WTC11 (cell line): ENCODE data around the gene LRIF1. TPM values are rescaled to one million over a fixed set of nuclear protein-coding genes. Genes with fewer than 3 reads are reported as not detected.

ENCODE experiments used
- ATAC-seq: fragments of 200-7000 bp; cut with Tn5 transposase; 2 replicates; pipeline ENCODE4 v1.10.0; 2021; ENCODE audit warnings: mild to moderate bottlenecking, moderate library complexity
- CTCF ChIA-PET: fragments of 300-600 bp; sonication (Branson Sonifier 250); formaldehyde crosslinking; loops from one replicate; lab custom pipeline; 2021; ENCODE audit warnings: antibody characterized with exemption; lab: Charles Lee
- POLR2A ChIA-PET: fragments of 350-600 bp; sonication (Branson Sonifier 250); formaldehyde crosslinking; loops from one replicate; lab custom pipeline; 2021; ENCODE audit warnings: antibody characterized with exemption; lab: Charles Lee
- DNase-seq: peaks from one replicate; pipeline ENCODE4 v3.0.0; 2021; ENCODE audit warnings: low spot score
- H3K27ac Mint-ChIP-seq: 2 replicates; pipeline ENCODE4 v1.8.0; 2021; ENCODE audit warnings: mixed read lengths
- H3K27me3 Mint-ChIP-seq: 2 replicates; pipeline ENCODE4 v1.8.0; 2021; ENCODE audit warnings: low read depth, mild to moderate bottlenecking, moderate library complexity, mixed read lengths
- H3K36me3 Mint-ChIP-seq: 2 replicates; pipeline ENCODE4 v1.8.0; 2021; ENCODE audit warnings: mixed read lengths
- H3K4me1 Mint-ChIP-seq: 2 replicates; pipeline ENCODE4 v1.8.0; 2022; ENCODE audit warnings: mixed read lengths
- H3K4me3 Mint-ChIP-seq: 2 replicates; pipeline ENCODE4 v1.8.0; 2021; ENCODE audit warnings: mild to moderate bottlenecking, moderate library complexity, mixed read lengths
- H3K9me3 Mint-ChIP-seq: 2 replicates; pipeline ENCODE4 v1.8.0; 2021; ENCODE audit warnings: mixed read lengths
- ATF2 ChIP-seq: sonication (generic); formaldehyde crosslinking; IDR thresholded peaks from 2 replicates; pipeline ENCODE4 v1.8.1; 2022; ENCODE audit warnings: low read depth, missing genetic modification reagents, borderline replicate concordance
- E2F4 ChIP-seq: sonication (generic); formaldehyde crosslinking; IDR thresholded peaks from 2 replicates; pipeline ENCODE4 v1.8.1; 2022; ENCODE audit warnings: low read depth, mild to moderate bottlenecking, moderate library complexity, missing genetic modification reagents, borderline replicate concordance
- ELF4 ChIP-seq: sonication (generic); formaldehyde crosslinking; IDR thresholded peaks from 2 replicates; pipeline ENCODE4 v1.8.1; 2022; ENCODE audit warnings: low read depth, mild to moderate bottlenecking, moderate library complexity, missing genetic modification reagents
- ERG ChIP-seq: fragments of 250-450 bp; sonication (Bioruptor Pico); IDR thresholded peaks from 2 replicates; pipeline ENCODE4 v1.8.0; 2021; ENCODE audit warnings: mild to moderate bottlenecking
- FOXK1 ChIP-seq: sonication (generic); formaldehyde crosslinking; IDR thresholded peaks from 2 replicates; pipeline ENCODE4 v1.8.0; 2022; ENCODE audit warnings: mild to moderate bottlenecking, moderate library complexity, missing genetic modification reagents
- FOXP1 ChIP-seq: sonication (generic); formaldehyde crosslinking; IDR thresholded peaks from 2 replicates; pipeline ENCODE4 v1.8.0; 2022; ENCODE audit warnings: missing genetic modification reagents, mild to moderate bottlenecking, moderate library complexity, borderline replicate concordance
- GABPB1 ChIP-seq: sonication (generic); formaldehyde crosslinking; IDR thresholded peaks from 2 replicates; pipeline ENCODE4 v1.8.1; 2023; ENCODE audit warnings: mild to moderate bottlenecking, missing genetic modification reagents
- HMGA2 ChIP-seq: fragments of 250-450 bp; sonication (Bioruptor Pico); IDR thresholded peaks from 2 replicates; pipeline ENCODE4 v1.4.0; 2021; ENCODE audit warnings: mild to moderate bottlenecking, moderate library complexity
- IRF2 ChIP-seq: sonication (generic); formaldehyde crosslinking; IDR thresholded peaks from 2 replicates; pipeline ENCODE4 v1.8.0; 2022; ENCODE audit warnings: low read depth, missing genetic modification reagents, borderline replicate concordance
- NFATC4 ChIP-seq: fragments of 250-450 bp; sonication (Bioruptor Pico); IDR thresholded peaks from 2 replicates; pipeline ENCODE4 v1.9.0; 2021; ENCODE audit warnings: mild to moderate bottlenecking
- NFE2L1 ChIP-seq: sonication (generic); formaldehyde crosslinking; IDR thresholded peaks from 2 replicates; pipeline ENCODE4 v1.8.1; 2023; ENCODE audit warnings: missing genetic modification reagents
- NR1H2 ChIP-seq: sonication (generic); formaldehyde crosslinking; IDR thresholded peaks from 2 replicates; pipeline ENCODE4 v1.9.0; 2021; ENCODE audit warnings: mild to moderate bottlenecking, moderate library complexity, missing genetic modification reagents
- OVOL2 ChIP-seq: fragments of 250-450 bp; sonication (Bioruptor Pico); IDR thresholded peaks from 2 replicates; pipeline ENCODE4 v1.9.0; 2021; ENCODE audit warnings: mild to moderate bottlenecking, borderline replicate concordance
- PREB ChIP-seq: sonication (generic); formaldehyde crosslinking; IDR thresholded peaks from 2 replicates; pipeline ENCODE4 v1.8.1; 2022; ENCODE audit warnings: mild to moderate bottlenecking, missing genetic modification reagents, moderate library complexity, borderline replicate concordance
- PRRX2 ChIP-seq: fragments of 250-450 bp; sonication (Bioruptor Pico); IDR thresholded peaks from 2 replicates; pipeline ENCODE4 v1.8.0; 2021; ENCODE audit warnings: mild to moderate bottlenecking
- RORB ChIP-seq: fragments of 250-450 bp; sonication (Bioruptor Pico); IDR thresholded peaks from 2 replicates; pipeline ENCODE4 v1.9.0; 2021; ENCODE audit warnings: mild to moderate bottlenecking
- ZBTB21 ChIP-seq: sonication (generic); formaldehyde crosslinking; IDR thresholded peaks from 2 replicates; pipeline ENCODE4 v1.8.1; 2023; ENCODE audit warnings: mild to moderate bottlenecking, missing genetic modification reagents, borderline replicate concordance
- ZNF317 ChIP-seq: sonication (generic); formaldehyde crosslinking; IDR thresholded peaks from 2 replicates; pipeline ENCODE4 v1.8.1; 2023; ENCODE audit warnings: low read depth, mild to moderate bottlenecking, moderate library complexity, missing genetic modification reagents, borderline replicate concordance
- ZNF416 ChIP-seq: fragments of 250-450 bp; sonication (Bioruptor Pico); IDR thresholded peaks from 2 replicates; pipeline ENCODE4 v1.9.0; 2021; ENCODE audit warnings: mild to moderate bottlenecking, inconsistent platforms
- ZNF512 ChIP-seq: sonication (generic); formaldehyde crosslinking; IDR thresholded peaks from 2 replicates; pipeline ENCODE4 v1.8.1; 2022; ENCODE audit warnings: missing genetic modification reagents, borderline replicate concordance
- ZNF671 ChIP-seq: fragments of 250-450 bp; sonication (Bioruptor Pico); IDR thresholded peaks from 2 replicates; pipeline ENCODE4 v1.8.0; 2021; ENCODE audit warnings: mild to moderate bottlenecking
- total RNA-seq: library from RNA; stranded (reverse); gene quantifications from 3 replicates; pipeline ENCODE4 v1.2.3, GENCODE V29; 2021
- TF ChIP-seq, protein P1 (sequence below): fragments of 250-450 bp; sonication (Bioruptor Pico); IDR thresholded peaks from 2 replicates; pipeline ENCODE4 v1.9.0; 2021; ENCODE audit warnings: mild to moderate bottlenecking
- TF ChIP-seq, protein P2 (sequence below): sonication (generic); formaldehyde crosslinking; IDR thresholded peaks from 2 replicates; pipeline ENCODE4 v1.8.0; 2022; ENCODE audit warnings: mild to moderate bottlenecking, missing genetic modification reagents

The LRIF1 gene
- total RNA-seq, 1 experiment from 2014 or later = 17.2 TPM

DNA sequence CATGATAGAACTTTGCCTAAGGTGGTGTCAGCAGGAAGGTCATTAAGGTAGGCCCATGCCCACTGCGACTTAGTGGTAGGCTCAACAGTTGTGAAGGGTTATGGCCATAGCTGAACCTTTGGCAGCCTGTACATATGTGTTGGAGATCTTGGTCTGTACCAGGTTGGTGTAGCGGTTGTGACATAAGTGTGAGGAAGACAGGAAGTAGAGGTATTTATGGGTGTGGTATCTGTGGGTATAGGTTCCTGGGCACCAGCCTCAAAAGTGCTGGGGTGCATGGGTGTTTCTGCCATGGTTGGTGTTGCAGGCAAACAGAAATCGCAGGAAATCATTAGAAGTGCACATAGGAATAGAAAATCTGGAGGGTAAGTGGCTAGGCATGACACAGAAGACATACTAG lies 18.6 kb upstream of the LRIF1 start:
- no peak for TF ChIP-seq RORB (CRISPR knock-in tag)
- TF ChIP-seq ZNF512 = no peak
- no peak for TF ChIP-seq ELF4
- no peak for TF ChIP-seq ZNF671 (CRISPR knock-in tag)
- no peak for TF ChIP-seq GABPB1 (CRISPR knock-in tag)
- no peak for TF ChIP-seq NR1H2 (CRISPR knock-in tag)
- TF ChIP-seq NFE2L1 (CRISPR knock-in tag) = no peak
- no peak for TF ChIP-seq HMGA2 (CRISPR knock-in tag)
- TF ChIP-seq FOXP1 = no peak
- TF ChIP-seq, protein P1, sequence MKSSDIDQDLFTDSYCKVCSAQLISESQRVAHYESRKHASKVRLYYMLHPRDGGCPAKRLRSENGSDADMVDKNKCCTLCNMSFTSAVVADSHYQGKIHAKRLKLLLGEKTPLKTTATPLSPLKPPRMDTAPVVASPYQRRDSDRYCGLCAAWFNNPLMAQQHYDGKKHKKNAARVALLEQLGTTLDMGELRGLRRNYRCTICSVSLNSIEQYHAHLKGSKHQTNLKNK (CRISPR knock-in tag) = no peak
- TF ChIP-seq ATF2 (CRISPR knock-in tag) = no peak
- TF ChIP-seq ZBTB21 = no peak
- CTCF ChIA-PET = no interaction called here
- Mint-ChIP-seq H3K9me3 (peaks cover 39% of the 10 kb centered on the region), H3K4me1 (no peaks in the 10 kb centered on the region), H3K4me3 (no peak overlapping the region), H3K27me3 (peaks cover 30% of the 10 kb centered on the region), H3K36me3 (no peaks in the 10 kb centered on the region), H3K27ac (no peak overlapping the region)
- POLR2A ChIA-PET = no interaction called here
- ATAC-seq = no peak
- DNase-seq = no peak

- peaks cover 51% of the 10 kb centered on the region for H3K9me3 Mint-ChIP-seq
- DNase-seq (no peak), ATAC-seq (no peak)
- H3K4me1 Mint-ChIP-seq = no peaks in the 10 kb centered on the region
- ChIA-PET CTCF (no interaction called here), POLR2A (no interaction called here)
- no peak for TF ChIP-seq FOXK1 (CRISPR knock-in tag)
- TF ChIP-seq ZNF317 (CRISPR knock-in tag) = no peak
- TF ChIP-seq NFATC4 (CRISPR knock-in tag) = no peak
- TF ChIP-seq, protein P2, sequence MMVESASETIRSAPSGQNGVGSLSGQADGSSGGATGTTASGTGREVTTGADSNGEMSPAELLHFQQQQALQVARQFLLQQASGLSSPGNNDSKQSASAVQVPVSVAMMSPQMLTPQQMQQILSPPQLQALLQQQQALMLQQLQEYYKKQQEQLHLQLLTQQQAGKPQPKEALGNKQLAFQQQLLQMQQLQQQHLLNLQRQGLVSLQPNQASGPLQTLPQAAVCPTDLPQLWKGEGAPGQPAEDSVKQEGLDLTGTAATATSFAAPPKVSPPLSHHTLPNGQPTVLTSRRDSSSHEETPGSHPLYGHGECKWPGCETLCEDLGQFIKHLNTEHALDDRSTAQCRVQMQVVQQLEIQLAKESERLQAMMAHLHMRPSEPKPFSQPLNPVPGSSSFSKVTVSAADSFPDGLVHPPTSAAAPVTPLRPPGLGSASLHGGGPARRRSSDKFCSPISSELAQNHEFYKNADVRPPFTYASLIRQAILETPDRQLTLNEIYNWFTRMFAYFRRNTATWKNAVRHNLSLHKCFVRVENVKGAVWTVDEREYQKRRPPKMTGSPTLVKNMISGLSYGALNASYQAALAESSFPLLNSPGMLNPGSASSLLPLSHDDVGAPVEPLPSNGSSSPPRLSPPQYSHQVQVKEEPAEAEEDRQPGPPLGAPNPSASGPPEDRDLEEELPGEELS = no peak
- TF ChIP-seq RORB (CRISPR knock-in tag) = no peak
- no peak for TF ChIP-seq GABPB1 (CRISPR knock-in tag)
- no peak overlapping the region for H3K4me3 Mint-ChIP-seq
- H3K27me3 Mint-ChIP-seq = peaks cover 36% of the 10 kb centered on the region
- no peaks in the 10 kb centered on the region for H3K36me3 Mint-ChIP-seq
- no peak overlapping the region for H3K27ac Mint-ChIP-seq
Observed at GRCh38 chr1:110979154-110979553, 15.4 kb upstream of the LRIF1 start.

DNA sequence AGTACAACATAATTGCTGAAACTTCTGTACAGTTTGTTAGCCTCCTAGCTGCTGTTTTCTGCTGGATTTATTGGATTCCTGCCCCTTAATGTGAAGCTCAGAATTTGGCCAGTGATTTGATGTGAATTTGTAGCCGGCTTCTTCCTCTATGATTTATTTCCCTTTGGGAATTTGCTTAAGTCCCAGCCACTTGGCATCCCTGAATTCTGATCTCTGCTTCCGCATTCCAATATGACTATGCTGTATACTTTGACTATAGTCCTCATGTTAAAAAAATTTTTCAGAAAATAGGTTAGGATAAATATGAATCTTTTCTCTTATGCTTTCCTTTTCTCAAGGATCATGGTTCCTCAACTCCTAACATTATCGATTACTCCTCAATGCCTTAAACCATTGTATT lies 12.4 kb upstream of the LRIF1 start:
- H3K9me3 Mint-ChIP-seq = peaks cover 61% of the 10 kb centered on the region
- no peak overlapping the region for H3K4me3 Mint-ChIP-seq
- TF ChIP-seq ZNF416 (CRISPR knock-in tag) = no peak
- TF ChIP-seq, protein P2 = no peak
- no peak for TF ChIP-seq RORB (CRISPR knock-in tag)
- TF ChIP-seq PRRX2 (CRISPR knock-in tag) = no peak
- TF ChIP-seq ZNF671 (CRISPR knock-in tag) = no peak
- TF ChIP-seq ERG (CRISPR knock-in tag) = no peak
- no peak for TF ChIP-seq PREB (CRISPR knock-in tag)
- no peak for TF ChIP-seq IRF2 (CRISPR knock-in tag)
- TF ChIP-seq OVOL2 (CRISPR knock-in tag) = no peak
- no peak for TF ChIP-seq E2F4 (CRISPR knock-in tag)

More for the DNA sequence above, 12.4 kb upstream of the LRIF1 start:
- ATAC-seq = no peak
- no peaks in the 10 kb centered on the region for H3K36me3 Mint-ChIP-seq
- DNase-seq = no peak
- H3K27ac Mint-ChIP-seq = no peak overlapping the region
- no peaks in the 10 kb centered on the region for H3K4me1 Mint-ChIP-seq
- ChIA-PET CTCF (no interaction called here), POLR2A (no interaction called here)
- H3K27me3 Mint-ChIP-seq = peaks cover 52% of the 10 kb centered on the region
